Mesodermal cell (in vitro differentiated cells): ENCODE results near the gene EYS.

ENCODE experiments used
- H3K27ac ChIP-seq: 2 replicates; pipeline ENCODE4 v1.7.0; 2013; ENCODE audit warnings: mild to moderate bottlenecking, low read depth, low read length, moderate library complexity; ENCODE audit not compliant: severe bottlenecking
- H3K36me3 ChIP-seq: 2 replicates; pipeline ENCODE4 v1.7.1; 2013; ENCODE audit warnings: mild to moderate bottlenecking, low read length, moderate library complexity; ENCODE audit not compliant: control insufficient read depth, insufficient read depth
- H3K4me1 ChIP-seq: one replicate; pipeline ENCODE4 v1.7.1; 2013; ENCODE audit warnings: mild to moderate bottlenecking, low read length; ENCODE audit not compliant: insufficient read depth, control insufficient read depth, poor library complexity, severe bottlenecking
- H3K4me3 ChIP-seq: 2 replicates; pipeline ENCODE4 v1.7.0; 2013; ENCODE audit warnings: low read length, control low read depth, mild to moderate bottlenecking; ENCODE audit not compliant: insufficient read depth, poor library complexity, severe bottlenecking; ENCODE audit errors: extremely low read depth
- H3K9me3 ChIP-seq: 2 replicates; pipeline ENCODE4 v1.7.1; 2013; ENCODE audit warnings: mild to moderate bottlenecking, low read length, moderate library complexity; ENCODE audit not compliant: control insufficient read depth
- WGBS, 2 experiments: methylation state at CpG; one replicate each; pipeline ENCODE4 v1.1.5; 2013; ENCODE audit warnings: missing lambda C conversion rate in 2 of 2; ENCODE audit not compliant: insufficient coverage in 2 of 2; 5-methylcytosine and 5-hydroxymethylcytosine counted together

The EYS gene

GRCh38 chr6:65692109-65692508 lies 14.9 kb downstream of the EYS start:
- no peak overlapping the region for H3K4me3 ChIP-seq
- H3K36me3 ChIP-seq, result no peaks in the 10 kb centered on the region
- H3K9me3 ChIP-seq, result no peaks in the 10 kb centered on the region
- no CpG with 5 or more reads among the region's 3 CpGs for WGBS, 2 experiments
- H3K27ac ChIP-seq, result no peak overlapping the region
- no peaks in the 10 kb centered on the region for H3K4me1 ChIP-seq

GRCh38 chr6:65680232-65680631 lies 26.8 kb downstream of the EYS start:
- Histone ChIP-seq H3K4me1 (no peaks in the 10 kb centered on the region), H3K27ac (no peak overlapping the region), H3K36me3 (no peaks in the 10 kb centered on the region), H3K4me3 (no peak overlapping the region), H3K9me3 (no peaks in the 10 kb centered on the region)

- H3K9me3 ChIP-seq, result no peaks in the 10 kb centered on the region
- no peaks in the 10 kb centered on the region for H3K36me3 ChIP-seq
- no peak overlapping the region for H3K4me3 ChIP-seq
- H3K4me1 ChIP-seq, result no peaks in the 10 kb centered on the region
- H3K27ac ChIP-seq, result no peak overlapping the region
- WGBS, 2 experiments, result 50 to 86% methylated on average over 1 of the region's 1 CpG
Observed at GRCh38 chr6:65671922-65672321, 35.1 kb downstream of the EYS start.

GRCh38 chr6:65667916-65668656 lies 38.9 kb downstream of the EYS start:
- no peak overlapping the region for H3K4me3 ChIP-seq

GRCh38 chr6:65650086-65650485 lies 56.9 kb downstream of the EYS start:
- Histone ChIP-seq H3K36me3 (no peaks in the 10 kb centered on the region), H3K4me3 (no peak overlapping the region), H3K4me1 (no peaks in the 10 kb centered on the region), H3K27ac (no peak overlapping the region), H3K9me3 (no peaks in the 10 kb centered on the region)

More at GRCh38 chr6:65667916-65668656, 38.9 kb downstream of the EYS start:
- Histone ChIP-seq H3K27ac (no peak overlapping the region), H3K9me3 (no peaks in the 10 kb centered on the region), H3K4me1 (no peaks in the 10 kb centered on the region), H3K36me3 (no peaks in the 10 kb centered on the region)

GRCh38 chr6:65649392-65649791 lies 57.6 kb downstream of the EYS start:
- no peak overlapping the region for H3K4me3 ChIP-seq
- H3K36me3 ChIP-seq, result no peaks in the 10 kb centered on the region
- no peaks in the 10 kb centered on the region for H3K9me3 ChIP-seq
- no peak overlapping the region for H3K27ac ChIP-seq
- WGBS, 2 experiments, result no CpG with 5 or more reads among the region's 3 CpGs
- no peaks in the 10 kb centered on the region for H3K4me1 ChIP-seq

GRCh38 chr6:65646544-65646943 lies 60.5 kb downstream of the EYS start:
- 80 to 94% methylated on average over 1 to 3 of the region's 3 CpGs for WGBS, 2 experiments

GRCh38 chr6:65642776-65643175 lies 64.2 kb downstream of the EYS start:
- Histone ChIP-seq H3K27ac (no peak overlapping the region), H3K4me1 (no peaks in the 10 kb centered on the region), H3K36me3 (no peaks in the 10 kb centered on the region), H3K4me3 (no peak overlapping the region), H3K9me3 (no peaks in the 10 kb centered on the region)
- no CpG with 5 or more reads among the region's 1 CpG for WGBS, 2 experiments

More at GRCh38 chr6:65646544-65646943, 60.5 kb downstream of the EYS start:
- H3K4me3 ChIP-seq, result no peak overlapping the region
- H3K27ac ChIP-seq, result no peak overlapping the region
- no peaks in the 10 kb centered on the region for H3K4me1 ChIP-seq
- no peaks in the 10 kb centered on the region for H3K9me3 ChIP-seq
- no peaks in the 10 kb centered on the region for H3K36me3 ChIP-seq

- no peak overlapping the region for H3K27ac ChIP-seq
- 94 to 95% methylated on average over 16 to 18 of the region's 22 CpGs for WGBS, 2 experiments
Observed at GRCh38 chr6:65638047-65638831, 68.8 kb downstream of the EYS start.

GRCh38 chr6:65637289-65638046 lies 69.6 kb downstream of the EYS start:
- Histone ChIP-seq H3K4me3 (no peak overlapping the region), H3K9me3 (no peaks in the 10 kb centered on the region), H3K4me1 (no peaks in the 10 kb centered on the region), H3K36me3 (no peaks in the 10 kb centered on the region), H3K27ac (no peak overlapping the region)
- WGBS, 2 experiments, result 74 to 77% methylated on average over 8 of the region's 12 CpGs

More at GRCh38 chr6:65638047-65638831, 68.8 kb downstream of the EYS start:
- H3K9me3 ChIP-seq, result no peaks in the 10 kb centered on the region
- H3K4me3 ChIP-seq, result no peak overlapping the region
- H3K4me1 ChIP-seq, result no peaks in the 10 kb centered on the region
- H3K36me3 ChIP-seq, result no peaks in the 10 kb centered on the region
